Suprapubic skin (tissue), 2 donors: ENCODE results near the gene SVEP1.

Experiments
- EP300 ChIP-seq: sonication (generic); formaldehyde crosslinking; IDR thresholded peaks from one replicate; pipeline ENCODE4 v1.6.1; 2017; ENCODE audit warnings: antibody characterized with exemption
- POLR2A ChIP-seq, 2 donors: fragments of 450-650 bp; IDR thresholded peaks; one replicate each; pipeline ENCODE4 v1.6.1; 2017; ENCODE audit warnings: antibody characterized with exemption in 2 of 2, mild to moderate bottlenecking in 2 of 2, moderate library complexity in 2 of 2

DNA sequence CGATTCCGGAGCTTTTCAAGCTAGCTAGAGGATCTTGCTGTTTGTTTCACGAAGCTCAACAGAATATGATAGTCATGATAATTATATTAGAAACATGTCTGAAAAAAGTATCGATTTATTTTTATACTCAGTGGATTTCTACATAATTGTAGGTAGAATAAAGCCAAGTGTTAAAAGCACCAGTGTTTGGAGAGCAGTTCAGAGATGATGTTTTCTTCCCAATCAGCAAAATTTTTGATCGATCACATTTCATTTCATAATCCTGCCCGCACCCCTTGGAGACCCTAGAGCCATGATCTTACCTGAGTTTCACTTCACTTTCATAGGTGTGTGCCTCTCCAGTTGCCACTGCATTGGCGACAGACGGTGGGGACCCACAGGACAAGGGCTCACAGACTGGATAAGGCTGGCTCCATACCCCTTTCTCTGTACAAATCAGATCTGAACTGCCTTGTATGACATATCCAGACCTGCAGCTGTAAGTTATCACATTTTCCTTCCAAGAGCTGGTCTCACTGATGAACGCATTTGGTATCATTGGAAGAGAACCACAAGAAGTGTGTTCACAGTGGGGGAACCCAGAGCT is 173.6 kb downstream of the SVEP1 start:
- TF ChIP-seq POLR2A (IDR thresholded peaks at IDR 0.05), result no peak
- TF ChIP-seq EP300, result no peak
